GM15510 (cell line): ENCODE results near the gene ZNF512B.

ENCODE experiments used
- POLR2A ChIP-seq: IDR thresholded peaks from 3 replicates; pipeline ENCODE4 v1.6.1; 2011; ENCODE audit warnings: borderline replicate concordance; ENCODE audit not compliant: insufficient read length; ENCODE audit errors: extremely low read depth

The ZNF512B gene

DNA sequence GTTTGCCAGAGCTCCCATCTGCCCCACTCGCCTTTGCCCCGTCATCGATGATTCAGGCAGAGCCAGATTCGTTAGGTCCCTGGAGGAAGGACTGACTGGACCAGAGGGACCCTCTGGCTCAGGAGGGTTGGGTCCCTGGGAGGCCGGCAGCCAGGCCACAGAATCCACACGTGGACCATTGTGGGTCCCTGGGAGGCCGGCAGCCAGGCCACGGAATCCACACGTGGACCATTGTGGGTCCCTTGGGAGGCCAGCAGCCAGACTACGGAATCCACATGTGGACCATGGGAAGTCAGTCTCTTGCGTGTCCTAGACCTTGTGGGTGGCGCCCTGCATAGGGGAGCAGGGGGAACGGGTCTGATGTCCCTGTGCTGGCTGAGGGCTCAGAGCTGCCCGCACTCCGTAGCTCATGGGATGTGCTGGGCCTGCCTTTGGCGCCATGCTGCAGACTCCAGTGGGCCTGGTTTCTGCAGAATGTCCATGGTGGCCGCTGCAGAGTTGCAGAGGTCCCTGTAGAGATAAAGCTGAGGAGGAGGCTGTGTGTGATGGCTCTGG lies 37.0 kb downstream of the ZNF512B start:
- TF ChIP-seq POLR2A: no peak

DNA sequence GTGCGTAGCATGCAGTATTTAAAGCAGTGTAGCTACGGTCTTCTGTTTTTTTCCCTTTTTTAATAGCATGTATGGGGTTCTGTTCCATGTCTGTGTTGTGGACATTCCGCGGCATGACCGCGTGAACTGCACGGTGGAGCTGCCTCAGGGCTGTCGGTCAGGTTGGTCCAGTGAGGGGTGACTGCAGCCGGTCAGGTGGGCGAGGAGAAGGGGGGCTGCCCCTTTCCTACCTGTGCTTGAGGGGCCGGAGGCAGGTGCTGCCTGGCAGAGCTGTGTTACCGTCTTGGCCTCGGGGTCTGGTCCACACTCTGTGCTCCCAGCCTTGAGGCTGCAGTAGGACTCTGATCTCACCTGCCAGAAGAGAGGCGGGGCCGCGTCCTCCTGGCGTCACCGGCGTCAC lies 38.0 kb downstream of the ZNF512B start:
- TF ChIP-seq POLR2A: no peak

DNA sequence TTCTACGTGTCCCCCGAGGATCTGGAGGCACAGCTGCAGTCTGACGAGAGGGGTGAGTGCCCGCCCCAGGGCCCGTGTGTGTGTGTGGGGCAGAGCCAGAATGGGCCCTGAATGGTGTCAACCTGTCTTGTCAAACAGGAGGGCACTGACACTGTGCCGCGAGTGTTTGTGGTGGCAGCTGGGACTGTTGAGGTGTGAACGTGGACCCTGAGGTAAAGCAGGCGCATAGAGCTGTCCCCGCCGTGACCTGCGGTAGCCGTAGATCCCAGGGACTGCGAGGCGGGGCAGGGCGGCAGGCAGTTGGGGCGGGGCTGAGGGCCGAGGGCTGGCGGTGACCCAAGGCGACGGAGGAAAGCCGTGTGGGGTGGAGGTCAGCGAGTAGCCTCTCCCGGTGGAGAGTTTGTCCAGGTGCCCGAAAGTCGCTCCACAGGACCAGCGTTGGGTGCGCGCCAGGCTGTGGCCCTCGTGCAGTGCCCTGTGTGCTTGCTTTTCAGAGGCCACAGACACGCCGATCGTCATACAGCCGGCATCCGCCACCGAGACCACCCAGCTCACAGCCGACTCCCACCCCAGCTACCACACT lies 38.7 kb downstream of the ZNF512B start:
- TF ChIP-seq POLR2A: no peak

DNA sequence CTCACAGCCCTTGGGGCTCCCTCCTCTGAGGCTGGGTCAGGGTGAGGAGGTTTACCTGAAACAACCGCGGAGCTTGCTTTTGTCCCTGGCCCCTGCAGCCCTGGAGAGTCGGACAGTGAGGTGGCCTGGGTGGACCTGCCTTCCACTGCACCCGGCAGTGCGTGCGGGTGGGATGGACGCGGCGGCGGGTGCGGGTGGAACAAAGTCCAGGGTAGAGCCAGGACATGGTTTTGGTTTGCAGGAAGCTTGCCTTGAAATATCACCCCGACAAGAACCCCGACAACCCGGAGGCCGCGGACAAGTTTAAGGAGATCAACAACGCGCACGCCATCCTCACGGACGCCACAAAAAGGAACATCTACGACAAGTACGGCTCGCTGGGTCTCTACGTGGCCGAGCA lies 40.7 kb downstream of the ZNF512B start:
- TF ChIP-seq POLR2A: no peak

DNA sequence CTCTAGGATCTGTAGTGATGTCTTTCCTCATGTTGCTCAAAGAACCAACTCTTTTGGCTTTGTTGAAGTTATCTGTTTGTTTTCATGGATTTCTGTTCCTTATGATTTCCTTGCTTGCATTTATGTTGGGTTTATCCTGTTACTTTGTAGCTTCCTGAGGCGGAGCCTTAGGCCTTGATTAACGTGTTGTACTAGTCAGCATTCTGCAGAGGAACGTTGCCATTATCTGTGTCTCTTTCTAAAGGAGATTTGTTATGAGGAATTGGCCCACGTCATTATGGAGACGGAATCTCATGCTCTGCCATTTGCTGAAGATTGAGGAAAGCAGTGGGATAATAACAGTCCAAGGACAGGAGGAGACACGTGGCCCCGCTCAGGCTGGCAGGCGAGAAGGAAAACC lies 43.4 kb downstream of the ZNF512B start:
- TF ChIP-seq POLR2A: no peak

DNA sequence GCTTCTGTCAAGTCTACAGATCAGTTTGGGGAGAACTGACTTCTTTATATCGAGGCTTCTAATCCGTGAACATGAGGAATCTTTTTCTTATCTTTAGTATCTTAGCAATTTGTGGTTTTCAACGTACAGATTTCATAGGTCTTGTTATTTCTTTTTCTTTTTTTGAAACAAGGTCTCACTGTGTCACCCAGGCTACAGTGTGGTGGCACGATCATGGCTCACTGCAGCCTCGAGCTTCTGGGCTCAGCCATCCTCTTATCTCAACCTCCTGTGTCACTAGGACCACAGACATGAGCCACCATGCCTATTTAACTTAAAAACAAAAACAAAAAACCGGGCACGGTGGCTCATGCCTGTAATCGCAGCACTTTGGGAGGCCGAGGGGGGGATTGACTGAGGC lies 45.5 kb downstream of the ZNF512B start:
- no peak for TF ChIP-seq POLR2A

DNA sequence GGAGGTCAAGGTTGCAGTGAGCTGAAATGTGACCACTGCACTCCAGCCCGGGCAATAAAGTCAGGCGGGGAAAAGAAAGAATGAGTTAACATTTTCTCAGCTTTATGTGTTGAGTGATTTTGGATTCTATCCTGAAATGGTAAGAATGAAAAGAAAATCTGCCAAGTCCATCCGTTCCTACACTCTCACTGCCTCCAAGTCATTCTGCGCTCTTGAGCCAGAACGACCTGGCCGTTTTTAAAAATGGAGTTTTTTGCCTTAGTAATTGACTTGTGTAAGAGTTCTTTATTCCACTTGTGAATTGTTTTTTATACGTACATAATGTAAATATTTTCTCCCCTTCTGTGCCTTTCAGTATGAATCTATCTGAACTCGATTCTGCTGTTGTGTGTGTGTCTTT lies 46.1 kb downstream of the ZNF512B start:
- no peak for TF ChIP-seq POLR2A

DNA sequence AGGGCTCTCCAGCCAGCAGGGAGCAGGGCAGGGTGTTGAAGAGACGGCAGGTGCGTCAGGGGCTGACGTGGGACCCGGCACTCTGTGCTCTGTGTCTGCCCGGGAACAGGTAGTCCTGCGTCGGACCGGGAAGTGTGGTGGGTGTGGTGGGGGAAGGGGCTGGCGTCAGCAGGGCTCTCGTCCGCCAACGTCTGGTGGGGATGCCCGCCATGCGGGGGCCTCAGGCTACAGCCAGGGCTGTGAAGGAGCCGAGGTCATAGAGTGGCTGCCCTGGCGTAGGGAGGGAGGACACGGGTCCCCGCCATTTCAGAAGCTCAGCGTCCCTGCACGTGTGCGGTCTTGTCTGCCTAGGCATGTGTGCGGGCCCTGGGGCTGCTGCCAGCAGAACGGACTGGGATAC lies 49.5 kb downstream of the ZNF512B start:
- TF ChIP-seq POLR2A: no peak

DNA sequence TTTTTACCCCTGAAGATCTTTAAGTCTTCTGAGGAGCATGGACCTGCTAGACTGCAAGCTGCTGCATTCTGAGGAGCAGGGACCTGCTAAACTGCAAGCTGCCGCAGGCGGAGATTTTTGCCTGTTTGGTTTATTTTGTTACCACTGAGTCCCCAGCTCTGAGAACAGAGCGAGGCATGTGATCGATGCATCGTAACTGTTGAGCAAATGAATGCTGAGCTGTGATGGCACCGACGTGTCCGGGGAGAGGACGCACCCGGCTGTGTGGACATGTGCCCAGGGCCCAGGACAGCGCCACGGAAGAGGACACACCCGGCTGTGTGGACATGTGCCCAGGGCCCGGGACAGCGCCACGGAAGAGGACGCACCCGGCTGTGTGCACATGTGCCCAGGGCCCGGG lies 50.6 kb downstream of the ZNF512B start:
- no peak for TF ChIP-seq POLR2A

DNA sequence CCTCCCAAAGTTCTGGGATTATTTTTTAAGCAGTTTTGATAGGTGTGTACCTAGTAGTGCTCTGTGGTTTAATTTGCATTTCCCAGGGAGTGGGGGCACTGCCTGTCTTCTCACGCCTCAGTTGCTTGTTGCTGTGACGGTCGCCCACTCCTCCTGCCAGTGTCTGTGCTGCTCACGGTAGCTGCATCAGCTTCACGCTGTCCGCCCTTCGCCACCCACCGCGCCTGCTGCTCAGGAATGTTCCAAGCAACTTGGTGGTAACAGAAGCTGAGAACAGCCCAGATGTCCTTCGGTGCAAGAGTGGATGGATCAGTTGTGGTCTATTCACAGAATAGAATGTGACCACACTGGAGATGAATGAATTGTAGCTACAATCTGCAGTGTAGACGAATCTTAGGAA lies 51.9 kb downstream of the ZNF512B start:
- TF ChIP-seq POLR2A: no peak

DNA sequence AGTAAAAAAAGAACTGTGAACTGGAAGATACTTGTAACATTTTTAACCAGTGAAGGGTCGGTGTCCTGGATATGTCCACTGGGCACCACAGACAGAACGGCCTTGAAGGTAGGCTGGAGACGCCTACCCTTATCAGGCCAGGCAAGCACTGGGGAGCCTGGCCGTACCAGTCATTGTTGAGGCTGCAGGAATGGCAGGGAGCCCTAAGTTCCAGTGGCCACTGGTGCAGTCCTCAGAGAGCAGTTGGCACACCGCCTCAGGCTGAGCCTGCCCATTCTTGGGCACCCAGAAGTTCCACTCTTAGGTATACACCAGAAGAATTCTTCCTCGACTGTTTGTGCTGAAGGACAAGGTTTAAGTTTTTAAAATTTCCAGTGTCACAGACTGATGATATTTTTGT lies 54.3 kb downstream of the ZNF512B start:
- TF ChIP-seq POLR2A: no peak

DNA sequence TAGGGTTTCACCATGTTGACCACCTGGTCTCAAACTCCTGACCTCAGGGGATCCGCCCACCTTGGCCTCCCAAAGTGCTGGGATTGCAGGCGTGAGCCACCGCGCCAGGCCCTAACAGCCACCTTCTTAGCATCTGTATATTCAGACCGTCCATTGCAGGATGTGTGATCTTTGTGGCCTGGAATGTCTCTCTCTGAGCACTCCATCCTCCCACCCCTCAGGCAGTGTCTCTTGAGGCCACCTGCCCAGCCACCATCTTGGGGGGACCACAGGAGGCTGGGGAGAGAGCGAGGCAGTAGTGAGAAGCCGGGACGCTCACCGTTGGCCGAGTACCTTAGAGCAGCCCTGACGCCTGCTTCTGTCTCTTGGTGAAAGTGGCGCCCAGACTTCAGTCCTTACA lies 56.0 kb downstream of the ZNF512B start:
- no peak for TF ChIP-seq POLR2A

DNA sequence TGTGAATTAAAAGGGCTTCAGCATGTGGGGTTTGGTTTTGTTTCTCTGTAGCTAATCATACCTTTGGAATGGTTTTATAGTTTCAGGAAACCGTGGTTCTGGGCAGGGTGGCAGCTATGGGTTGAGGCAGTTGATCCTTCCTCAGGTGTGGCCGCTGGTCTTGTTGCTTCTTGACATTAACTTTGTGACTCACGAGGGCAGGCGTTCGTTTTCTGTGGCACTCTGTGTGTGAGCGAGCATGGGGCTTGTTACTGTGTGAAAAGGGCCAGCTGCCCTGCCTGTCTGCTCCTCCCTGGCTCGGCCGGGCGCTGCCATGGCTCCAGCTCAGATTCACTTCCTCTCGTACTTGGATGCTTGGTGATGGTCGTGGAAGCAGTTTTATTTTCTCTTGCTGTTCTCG lies 58.6 kb downstream of the ZNF512B start:
- no peak for TF ChIP-seq POLR2A

DNA sequence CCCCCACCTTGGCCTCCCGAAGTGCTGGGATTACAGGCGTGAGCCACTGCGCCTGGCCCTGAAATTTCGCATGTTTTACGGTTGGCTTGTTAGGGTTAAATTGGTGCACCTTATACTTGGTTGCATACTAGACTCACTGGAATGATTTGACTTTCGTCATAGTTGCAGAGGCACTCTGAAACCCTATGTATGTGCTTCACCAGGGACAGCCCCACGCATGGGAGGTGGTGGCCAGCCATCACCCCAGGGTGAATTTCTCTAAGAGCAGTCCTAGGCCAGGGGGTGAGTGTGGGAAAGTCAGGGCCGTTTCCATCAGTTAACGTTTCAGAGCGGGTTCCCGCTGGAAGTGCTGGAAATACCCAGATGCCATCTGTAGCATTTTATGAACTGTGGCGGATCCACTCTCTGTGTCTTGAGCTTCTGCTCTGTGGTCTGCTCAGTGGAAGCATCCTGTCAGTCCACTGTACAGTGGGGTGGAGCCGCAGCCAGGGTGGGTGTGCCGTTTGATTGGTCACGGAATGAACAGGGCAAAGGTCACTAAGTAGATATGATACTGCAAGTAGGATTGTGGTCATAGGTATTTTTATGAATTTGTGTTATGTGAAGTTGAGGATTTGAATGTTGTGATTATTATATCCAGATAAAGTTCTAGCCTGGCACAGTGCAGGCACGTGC lies 61.6 kb downstream of the ZNF512B start:
- TF ChIP-seq POLR2A: no peak
